HG02623 (cell line): ENCODE results near the gene LRRC74B.

Source experiments
- ATAC-seq: cut with Tn5 transposase; IDR thresholded peaks from one replicate; pipeline ENCODE4 v1.9.1; 2021; ENCODE audit warnings: moderate library complexity; ENCODE audit not compliant: unreplicated experiment

The LRRC74B gene

GRCh38 chr22:21101877-21102638 is 56.3 kb downstream of the LRRC74B start:
- no peak for ATAC-seq

- ATAC-seq: no peak
Observed at GRCh38 chr22:21102659-21103267, 57.0 kb downstream of the LRRC74B start.

GRCh38 chr22:21103633-21104032 is 57.9 kb downstream of the LRRC74B start:
- ATAC-seq: no peak

GRCh38 chr22:21104126-21104691 is 58.5 kb downstream of the LRRC74B start:
- no peak for ATAC-seq

GRCh38 chr22:21105294-21105693 is 59.5 kb downstream of the LRRC74B start:
- no peak for ATAC-seq

GRCh38 chr22:21106000-21106399 is 60.3 kb downstream of the LRRC74B start:
- no peak for ATAC-seq

- ATAC-seq: no peak
Observed at GRCh38 chr22:21108379-21109115, 62.8 kb downstream of the LRRC74B start.
